WTC11 (cell line): ENCODE results near the gene FGFR4. TPM values are rescaled to one million over a fixed set of nuclear protein-coding genes. Genes with fewer than 3 reads are reported as not detected.

Source experiments
- ATAC-seq: fragments of 200-7000 bp; cut with Tn5 transposase; 2 replicates; pipeline ENCODE4 v1.10.0; 2021; ENCODE audit warnings: mild to moderate bottlenecking, moderate library complexity
- CTCF ChIA-PET: fragments of 300-600 bp; sonication (Branson Sonifier 250); formaldehyde crosslinking; loops from one replicate; lab custom pipeline; 2021; ENCODE audit warnings: antibody characterized with exemption; lab: Charles Lee
- POLR2A ChIA-PET: fragments of 350-600 bp; sonication (Branson Sonifier 250); formaldehyde crosslinking; loops from one replicate; lab custom pipeline; 2021; ENCODE audit warnings: antibody characterized with exemption; lab: Charles Lee
- DNase-seq: peaks from one replicate; pipeline ENCODE4 v3.0.0; 2021; ENCODE audit warnings: low spot score
- H3K27ac Mint-ChIP-seq: 2 replicates; pipeline ENCODE4 v1.8.0; 2021; ENCODE audit warnings: mixed read lengths
- H3K27me3 Mint-ChIP-seq: 2 replicates; pipeline ENCODE4 v1.8.0; 2021; ENCODE audit warnings: low read depth, mild to moderate bottlenecking, moderate library complexity, mixed read lengths
- H3K36me3 Mint-ChIP-seq: 2 replicates; pipeline ENCODE4 v1.8.0; 2021; ENCODE audit warnings: mixed read lengths
- H3K4me1 Mint-ChIP-seq: 2 replicates; pipeline ENCODE4 v1.8.0; 2022; ENCODE audit warnings: mixed read lengths
- H3K4me3 Mint-ChIP-seq: 2 replicates; pipeline ENCODE4 v1.8.0; 2021; ENCODE audit warnings: mild to moderate bottlenecking, moderate library complexity, mixed read lengths
- H3K9me3 Mint-ChIP-seq: 2 replicates; pipeline ENCODE4 v1.8.0; 2021; ENCODE audit warnings: mixed read lengths
- ARID4B ChIP-seq: sonication (generic); formaldehyde crosslinking; IDR thresholded peaks from 2 replicates; pipeline ENCODE4 v1.8.0; 2023; ENCODE audit warnings: missing genetic modification reagents, mild to moderate bottlenecking, borderline replicate concordance
- CREM ChIP-seq: sonication (generic); formaldehyde crosslinking; IDR thresholded peaks from 2 replicates; pipeline ENCODE4 v1.8.1; 2022; ENCODE audit warnings: mild to moderate bottlenecking, missing genetic modification reagents, moderate library complexity
- CTCF ChIP-seq: fragments of 200-600 bp; IDR thresholded peaks from 2 replicates; pipeline ENCODE4 v1.8.0; 2022; ENCODE audit warnings: antibody characterized with exemption
- E2F5 ChIP-seq: sonication (generic); formaldehyde crosslinking; IDR thresholded peaks from 2 replicates; pipeline ENCODE4 v1.8.1; 2022; ENCODE audit warnings: mild to moderate bottlenecking, moderate library complexity, missing genetic modification reagents
- FOXK1 ChIP-seq: sonication (generic); formaldehyde crosslinking; IDR thresholded peaks from 2 replicates; pipeline ENCODE4 v1.8.0; 2022; ENCODE audit warnings: mild to moderate bottlenecking, moderate library complexity, missing genetic modification reagents
- HMGA2 ChIP-seq: fragments of 250-450 bp; sonication (Bioruptor Pico); IDR thresholded peaks from 2 replicates; pipeline ENCODE4 v1.4.0; 2021; ENCODE audit warnings: mild to moderate bottlenecking, moderate library complexity
- HMGXB4 ChIP-seq: sonication (generic); formaldehyde crosslinking; IDR thresholded peaks from 2 replicates; pipeline ENCODE4 v1.8.1; 2023; ENCODE audit warnings: mild to moderate bottlenecking, moderate library complexity, missing genetic modification reagents
- IRF1 ChIP-seq: sonication (generic); formaldehyde crosslinking; IDR thresholded peaks from 2 replicates; pipeline ENCODE4 v1.8.0; 2023; ENCODE audit warnings: missing genetic modification reagents
- MAX ChIP-seq: sonication (generic); formaldehyde crosslinking; IDR thresholded peaks from 2 replicates; pipeline ENCODE4 v1.8.0; 2022; ENCODE audit warnings: mild to moderate bottlenecking, missing genetic modification reagents
- MYBL2 ChIP-seq: sonication (generic); formaldehyde crosslinking; IDR thresholded peaks from 2 replicates; pipeline ENCODE4 v1.8.1; 2023; ENCODE audit warnings: mild to moderate bottlenecking, moderate library complexity, missing genetic modification reagents
- NFE2L1 ChIP-seq: sonication (generic); formaldehyde crosslinking; IDR thresholded peaks from 2 replicates; pipeline ENCODE4 v1.8.1; 2023; ENCODE audit warnings: missing genetic modification reagents
- PRRX2 ChIP-seq: fragments of 250-450 bp; sonication (Bioruptor Pico); IDR thresholded peaks from 2 replicates; pipeline ENCODE4 v1.8.0; 2021; ENCODE audit warnings: mild to moderate bottlenecking
- RELA ChIP-seq: sonication (generic); formaldehyde crosslinking; IDR thresholded peaks from 2 replicates; pipeline ENCODE4 v1.8.1; 2022; ENCODE audit warnings: missing genetic modification reagents, mild to moderate bottlenecking, borderline replicate concordance
- TEAD4 ChIP-seq: sonication (generic); formaldehyde crosslinking; IDR thresholded peaks from 2 replicates; pipeline ENCODE4 v1.8.0; 2022; ENCODE audit warnings: mild to moderate bottlenecking, missing genetic modification reagents
- USF2 ChIP-seq: sonication (generic); formaldehyde crosslinking; IDR thresholded peaks from 2 replicates; pipeline ENCODE4 v1.8.1; 2023; ENCODE audit warnings: mild to moderate bottlenecking, missing genetic modification reagents, moderate library complexity
- ZMAT4 ChIP-seq: fragments of 250-450 bp; sonication (Bioruptor Pico); IDR thresholded peaks from 2 replicates; pipeline ENCODE4 v1.9.0; 2021; ENCODE audit warnings: mild to moderate bottlenecking
- ZNF138 ChIP-seq: sonication (generic); formaldehyde crosslinking; conservative IDR thresholded peaks from 2 replicates; pipeline ENCODE4 v1.8.1; 2022; ENCODE audit warnings: mild to moderate bottlenecking, moderate library complexity, missing genetic modification reagents
- ZNF232 ChIP-seq: sonication (generic); formaldehyde crosslinking; IDR thresholded peaks from 2 replicates; pipeline ENCODE4 v1.8.0; 2022; ENCODE audit warnings: mild to moderate bottlenecking, missing genetic modification reagents
- ZNF263 ChIP-seq: sonication (generic); formaldehyde crosslinking; IDR thresholded peaks from 2 replicates; pipeline ENCODE4 v1.8.1; 2022; ENCODE audit warnings: low read depth, mild to moderate bottlenecking, moderate library complexity, missing genetic modification reagents
- ZNF317 ChIP-seq: sonication (generic); formaldehyde crosslinking; IDR thresholded peaks from 2 replicates; pipeline ENCODE4 v1.8.1; 2023; ENCODE audit warnings: low read depth, mild to moderate bottlenecking, moderate library complexity, missing genetic modification reagents, borderline replicate concordance
- ZNF396 ChIP-seq: fragments of 250-450 bp; sonication (Bioruptor Pico); IDR thresholded peaks from 2 replicates; pipeline ENCODE4 v1.8.0; 2021; ENCODE audit warnings: mild to moderate bottlenecking, moderate library complexity, borderline replicate concordance
- total RNA-seq: library from RNA; stranded (reverse); gene quantifications from 3 replicates; pipeline ENCODE4 v1.2.3, GENCODE V29; 2021

FGFR4 gene
- total RNA-seq, 1 experiment from 2014 or later = 108 TPM

GRCh38 chr5:177084175-177084574 is 2.5 kb upstream of the FGFR4 start (continued):
- TF ChIP-seq USF2 (CRISPR knock-in tag) (no peak), MAX (no peak), PRRX2 (no peak)

- peak; percentile 90 for ATAC-seq
- TF ChIP-seq ZNF138 = no peak
- no peak for TF ChIP-seq HMGXB4 (CRISPR knock-in tag)
- TF ChIP-seq ZNF396 (CRISPR knock-in tag) = no peak
- no peak for TF ChIP-seq CREM (CRISPR knock-in tag)
- TF ChIP-seq IRF1 (CRISPR knock-in tag) = no peak
- no peak for TF ChIP-seq CTCF
- Mint-ChIP-seq H3K27me3 (no peaks in the 10 kb centered on the region; the same call in 1 of the 2 replicates), H3K4me3 (peak overlapping the region; percentile 54), H3K4me1 (peaks cover 37% of the 10 kb centered on the region), H3K36me3 (peaks cover 3% of the 10 kb centered on the region; the same call in 1 of the 2 replicates), H3K27ac (peak overlapping the region; percentile 93), H3K9me3 (no peaks in the 10 kb centered on the region)
- ChIA-PET CTCF (interaction anchor here (0.6 to 7.6 kb wide), 34 partner anchors 8 to 686 kb away, joined by 3 to 124 read pairs (median 4); partner anchors contain the start of genes EIF4E1B, SNCB, TSPAN17 and ZNF346), POLR2A (interaction anchor here (0.5 to 1.3 kb wide), 4 partner anchors 9 to 64 kb away, joined by 3 to 4 read pairs (median 4); partner anchors contain the start of gene ZNF346)
- no peak for DNase-seq
Measured at GRCh38 chr5:177085985-177086653, 596 bp upstream of the FGFR4 start.

GRCh38 chr5:177087398-177088005 is 787 bp downstream of the FGFR4 start:
- Mint-ChIP-seq H3K9me3 (no peaks in the 10 kb centered on the region), H3K27me3 (no peaks in the 10 kb centered on the region; the same call in 1 of the 2 replicates), H3K27ac (peak overlapping the region; percentile 89; the same call in 1 of the 2 replicates), H3K36me3 (peaks cover 12% of the 10 kb centered on the region), H3K4me1 (peaks cover 37% of the 10 kb centered on the region), H3K4me3 (peak overlapping the region; percentile 80)
- POLR2A ChIA-PET = interaction anchor here (0.6 to 1.3 kb wide), 4 partner anchors 11 to 82 kb away, joined by 3 read pairs; no protein-coding TSS in a partner anchor
- no peak for ATAC-seq
- DNase-seq = no peak
- CTCF ChIA-PET = interaction anchor here (0.9 to 7.6 kb wide), 18 partner anchors 9 to 427 kb away, joined by 3 to 124 read pairs (median 7); no protein-coding TSS in a partner anchor
- TF ChIP-seq MYBL2 (no peak), FOXK1 (CRISPR knock-in tag) (no peak), HMGA2 (CRISPR knock-in tag) (no peak), ZNF317 (CRISPR knock-in tag) (no peak), ZNF263 (CRISPR knock-in tag) (no peak), NFE2L1 (CRISPR knock-in tag) (no peak), ZMAT4 (CRISPR knock-in tag) (no peak), ARID4B (no peak; the same call in 1 of the 2 replicates), ZNF232 (no peak), TEAD4 (CRISPR knock-in tag) (no peak), E2F5 (CRISPR knock-in tag) (no peak), RELA (CRISPR knock-in tag) (no peak)
